Naive thymus-derived CD8-positive, alpha-beta T cell (primary cell): ENCODE measurements around the gene IDUA. TPM values are rescaled to one million over a fixed set of nuclear protein-coding genes. Genes with fewer than 3 reads are reported as not detected.
"Not testable (repeated sequence)": the region's sequence is repeated elsewhere in the genome, so short reads cannot be mapped to it uniquely, and the experiment has no call there.

Experiments
- ATAC-seq, 2 donors: fragments of 150-1000 bp; cut with Tn5 transposase in 1 of 2; sonication (Bioruptor Pico), chemical (Tn5 transposase) in 1 of 2; 1 replicate in 1 of 2; 2 replicates in 1 of 2; pipeline ENCODE4 v1.10.0; 2021; ENCODE audit warnings: mild to moderate bottlenecking in 2 of 2, moderate library complexity in 2 of 2
- POLR2A ChIA-PET: fragments of 350-600 bp; sonication (Branson Sonifier 250); formaldehyde crosslinking; loops from one replicate; lab custom pipeline; 2021; ENCODE audit warnings: antibody characterized with exemption; lab: Charles Lee
- DNase-seq, 10 donors: peaks; one replicate each; pipeline versions ENCODE4 v3.0.0 to v3.0.0-alpha.2; 2020 to 2022
- H3K27ac Mint-ChIP-seq, 10 donors: one replicate each; pipeline ENCODE4 v1.8.0; 2020 to 2022; ENCODE audit warnings: mild to moderate bottlenecking in 10 of 10, mixed read lengths in 10 of 10, moderate library complexity in 4 of 10, inconsistent platforms in 1 of 10
- H3K27me3 Mint-ChIP-seq, 5 donors: one replicate each; pipeline ENCODE4 v1.8.0; 2021 to 2022; ENCODE audit warnings: mixed read lengths in 5 of 5
- H3K36me3 Mint-ChIP-seq, 3 donors: one replicate each; pipeline ENCODE4 v1.8.0; 2020 to 2022; ENCODE audit warnings: mixed read lengths in 3 of 3, mild to moderate bottlenecking in 2 of 3, inconsistent platforms in 1 of 3
- H3K4me1 Mint-ChIP-seq, 4 donors: one replicate each; pipeline ENCODE4 v1.8.0; 2021 to 2022; ENCODE audit warnings: mixed read lengths in 4 of 4
- H3K4me3 Mint-ChIP-seq, 10 donors: one replicate each; pipeline ENCODE4 v1.8.0; 2020 to 2022; ENCODE audit warnings: mild to moderate bottlenecking in 10 of 10, mixed read lengths in 10 of 10, moderate library complexity in 6 of 10, inconsistent platforms in 1 of 10
- H3K9me3 Mint-ChIP-seq, 9 donors: one replicate each; pipeline ENCODE4 v1.8.0; 2020 to 2022; ENCODE audit warnings: mixed read lengths in 9 of 9, mild to moderate bottlenecking in 3 of 9, inconsistent platforms in 1 of 9, moderate library complexity in 1 of 9
- polyA plus RNA-seq, 3 donors: library from polyadenylated mRNA; unstranded; fragments of 300-500 nt; fragmentation: Illumina TruSeq; gene quantifications; one replicate each; pipeline ENCODE4 v1.2.3, GENCODE V29; 2021
- total RNA-seq, 8 experiments: library from RNA in 2 of 8; stranded (reverse) in 2 of 8; gene quantifications; one replicate each; pipeline ENCODE4 v1.2.3 and lab custom pipeline; 2021 to 2026

The IDUA gene
- total and polyA plus RNA-seq, 5 experiments from 2014 or later: 6.5 to 79.1 (median 15.4) TPM

DNA sequence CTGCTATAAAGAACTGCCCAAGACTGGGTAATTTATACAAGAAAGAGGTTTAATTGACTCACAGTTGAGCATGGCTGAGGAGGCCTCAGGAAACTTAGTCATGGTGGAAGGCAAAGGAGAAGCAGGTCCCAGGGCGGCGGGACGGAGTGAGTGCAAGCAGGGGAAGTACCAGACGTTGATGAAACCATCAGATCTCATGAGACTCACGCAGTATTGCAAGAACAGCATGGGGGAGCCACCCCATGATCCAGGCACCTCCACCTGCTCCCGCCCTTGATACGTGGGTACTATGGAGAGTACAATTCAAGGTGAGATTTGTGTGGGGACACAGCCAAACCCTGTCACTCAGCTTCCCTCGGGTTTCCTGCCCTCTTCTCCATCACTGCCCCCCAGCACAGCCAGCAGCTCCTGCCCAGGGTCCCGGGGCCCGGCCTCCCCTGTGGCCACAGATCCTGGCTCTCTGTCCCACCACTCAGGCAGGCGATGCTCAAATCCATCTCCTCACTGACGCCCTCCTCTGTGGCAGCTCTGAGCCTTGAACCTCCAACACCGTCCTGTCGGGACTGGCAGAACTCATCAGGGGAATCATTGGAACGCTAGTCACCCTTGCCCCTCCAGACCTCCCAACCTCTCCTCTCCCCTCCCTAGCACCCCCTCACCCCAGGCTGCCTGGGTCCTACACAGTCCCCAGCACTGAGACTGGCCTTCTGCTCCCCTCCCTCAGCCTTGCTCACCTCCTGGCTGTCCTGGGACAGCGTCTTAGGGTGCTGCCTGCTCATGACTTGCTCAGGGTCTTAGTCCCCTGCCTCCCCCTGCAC, 62.1 kb downstream of the IDUA start:
- POLR2A ChIA-PET: no interaction called here
- H3K27me3 Mint-ChIP-seq: peaks cover 6 to 47% (median 30%) of the 10 kb centered on the region in 5 donors
- no peak for ATAC-seq
- peak overlapping the region in 1 of 10 donors; percentile 34 for H3K4me3 Mint-ChIP-seq
- no peak overlapping the region for H3K27ac Mint-ChIP-seq
- DNase-seq: peak in 1 of 10 donors; percentile 42
- H3K4me1 Mint-ChIP-seq: peaks cover 3 to 6% (median 6%) of the 10 kb centered on the region in 4 donors
- peaks cover 0 to 3% (median 0%) of the 10 kb centered on the region in 9 donors for H3K9me3 Mint-ChIP-seq
- H3K36me3 Mint-ChIP-seq: peaks cover 0 to 5% (median 3%) of the 10 kb centered on the region in 3 donors

DNA sequence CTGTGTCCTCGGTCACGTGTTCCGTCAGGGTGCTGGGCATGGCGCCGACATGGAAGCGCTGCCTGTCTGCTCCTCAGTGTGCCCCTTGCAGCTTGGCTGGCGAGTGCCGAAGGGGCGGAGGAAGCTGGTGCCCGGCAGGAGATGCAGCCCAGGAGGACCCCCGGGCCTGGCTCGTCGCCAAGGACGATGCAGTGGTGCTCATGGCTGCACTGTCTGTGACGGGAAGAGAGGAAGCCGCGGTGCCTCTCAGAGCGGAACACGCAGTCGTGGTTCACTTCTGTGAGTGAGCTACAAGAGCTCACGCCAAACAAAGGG, 62.7 kb downstream of the IDUA start:
- ATAC-seq (no peak), DNase-seq (peak in 1 of 10 donors; percentile 62)
- Mint-ChIP-seq H3K4me3 (no peak overlapping the region), H3K27ac (no peak overlapping the region), H3K4me1 (peaks cover 3 to 6% (median 6%) of the 10 kb centered on the region in 4 donors), H3K9me3 (peaks cover 0 to 3% (median 0%) of the 10 kb centered on the region in 9 donors), H3K36me3 (peaks cover 0 to 5% (median 3%) of the 10 kb centered on the region in 3 donors), H3K27me3 (peaks cover 6 to 44% (median 28%) of the 10 kb centered on the region in 5 donors)
- POLR2A ChIA-PET: no interaction called here

DNA sequence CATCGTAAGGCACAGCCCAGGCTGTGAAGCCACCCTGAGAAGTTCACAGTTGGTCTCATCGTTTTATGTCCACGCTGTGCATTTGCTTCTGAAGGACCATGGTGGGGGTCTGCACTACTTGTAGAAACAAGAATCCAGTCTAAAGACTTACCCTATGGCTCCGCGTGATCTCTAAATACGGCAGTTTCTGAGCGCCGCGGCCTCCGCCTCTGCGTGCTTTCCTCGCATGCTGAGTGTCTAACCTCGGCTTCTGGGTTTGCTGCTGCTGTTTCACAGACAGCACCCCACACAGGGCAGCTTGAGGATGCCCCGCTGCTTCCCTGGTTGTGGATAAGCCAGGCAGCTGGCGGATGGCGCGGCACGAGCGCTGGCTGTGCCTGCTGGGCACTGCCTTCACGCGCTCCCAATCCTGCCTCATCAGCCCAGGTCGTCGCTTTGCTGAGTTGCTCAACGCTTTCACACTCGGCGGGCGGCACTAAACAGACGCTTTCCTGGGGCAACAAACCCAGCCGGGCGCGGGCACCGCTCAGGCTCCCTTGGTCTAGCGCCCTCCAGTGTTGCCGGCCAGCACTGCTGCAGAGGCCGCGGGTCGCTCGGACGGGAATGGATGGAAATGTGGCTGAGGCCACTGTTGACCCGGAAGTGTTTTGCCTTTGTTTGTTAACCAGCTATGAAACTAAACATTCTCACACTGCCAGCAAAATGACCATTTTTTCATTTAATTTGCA, 63.8 kb downstream of the IDUA start:
- no peak for ATAC-seq
- H3K36me3 Mint-ChIP-seq: peaks cover 0 to 5% (median 3%) of the 10 kb centered on the region in 3 donors
- peaks cover 5 to 9% (median 6%) of the 10 kb centered on the region in 4 donors for H3K4me1 Mint-ChIP-seq
- H3K27ac Mint-ChIP-seq: no peak overlapping the region
- peak in 1 of 10 donors; percentile 45 for DNase-seq
- H3K9me3 Mint-ChIP-seq: peaks cover 0 to 3% (median 0%) of the 10 kb centered on the region in 9 donors
- no peak overlapping the region for H3K4me3 Mint-ChIP-seq
- H3K27me3 Mint-ChIP-seq: peaks cover 6 to 33% (median 17%) of the 10 kb centered on the region in 5 donors
- POLR2A ChIA-PET: no interaction called here

DNA sequence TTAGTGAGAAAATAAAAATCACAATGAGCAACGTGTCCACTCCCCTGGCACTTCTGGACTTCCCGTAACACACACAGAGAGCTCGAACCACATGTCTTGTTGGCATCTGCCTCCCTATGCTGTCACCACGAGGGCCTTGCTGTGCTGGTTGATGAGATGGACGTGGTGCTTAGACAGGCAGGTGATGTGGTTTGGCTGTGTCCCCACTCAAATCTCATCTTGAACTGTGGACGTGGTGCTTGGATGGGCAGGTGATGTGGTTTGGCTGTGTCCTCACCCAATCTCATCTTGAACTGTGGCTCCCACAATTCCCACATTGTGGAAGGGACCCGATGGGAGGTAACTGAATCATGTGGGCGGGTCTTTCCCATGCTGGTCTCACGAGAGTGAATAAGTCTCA, 64.6 kb downstream of the IDUA start:
- no peak overlapping the region for H3K4me3 Mint-ChIP-seq
- POLR2A ChIA-PET: no interaction called here
- H3K27me3 Mint-ChIP-seq: peaks cover 6 to 31% (median 16%) of the 10 kb centered on the region in 5 donors
- DNase-seq: no peak
- H3K9me3 Mint-ChIP-seq: peaks cover 0 to 3% (median 0%) of the 10 kb centered on the region in 9 donors
- peaks cover 11 to 17% (median 14%) of the 10 kb centered on the region in 4 donors for H3K4me1 Mint-ChIP-seq
- ATAC-seq: no peak
- H3K27ac Mint-ChIP-seq: no peak overlapping the region
- H3K36me3 Mint-ChIP-seq: peaks cover 0 to 6% (median 3%) of the 10 kb centered on the region in 3 donors

DNA sequence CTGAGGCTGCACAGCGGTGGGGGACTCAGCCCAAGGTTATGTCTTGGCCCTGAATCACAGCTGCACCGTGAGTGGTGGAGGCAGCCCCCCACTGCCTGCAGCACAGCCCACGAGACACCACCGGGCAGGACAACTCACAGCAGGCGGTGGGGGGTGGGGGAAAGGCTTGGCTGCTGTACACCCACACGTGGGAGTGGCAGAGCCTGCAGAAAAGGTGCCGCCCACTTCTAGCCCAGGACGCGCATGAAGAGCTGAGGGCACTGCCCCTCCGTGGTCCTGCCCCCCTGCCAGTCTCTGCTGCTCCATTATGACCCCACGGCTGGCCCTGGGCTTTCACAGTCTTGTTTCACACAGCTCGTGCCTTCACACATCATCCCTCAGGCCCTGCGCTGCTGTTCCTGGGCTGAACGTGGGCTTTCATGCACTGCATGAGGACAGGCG, 65.4 kb downstream of the IDUA start:
- Mint-ChIP-seq H3K27ac (peak overlapping the region in 4 of 10 donors; percentile 7 to 82 (median 42)), H3K36me3 (peaks cover 0 to 6% (median 0%) of the 10 kb centered on the region in 3 donors), H3K4me1 (peaks cover 9 to 16% (median 11%) of the 10 kb centered on the region in 4 donors), H3K9me3 (peaks cover 0 to 3% (median 0%) of the 10 kb centered on the region in 9 donors), H3K4me3 (no peak overlapping the region), H3K27me3 (peaks cover 4 to 26% (median 12%) of the 10 kb centered on the region in 5 donors)
- ATAC-seq (no peak), DNase-seq (peak in 1 of 10 donors; percentile 37)
- POLR2A ChIA-PET: interaction anchor here (0.6 kb wide), 1 partner anchor 638 kb away, joined by 3 read pairs; no protein-coding TSS in a partner anchor

DNA sequence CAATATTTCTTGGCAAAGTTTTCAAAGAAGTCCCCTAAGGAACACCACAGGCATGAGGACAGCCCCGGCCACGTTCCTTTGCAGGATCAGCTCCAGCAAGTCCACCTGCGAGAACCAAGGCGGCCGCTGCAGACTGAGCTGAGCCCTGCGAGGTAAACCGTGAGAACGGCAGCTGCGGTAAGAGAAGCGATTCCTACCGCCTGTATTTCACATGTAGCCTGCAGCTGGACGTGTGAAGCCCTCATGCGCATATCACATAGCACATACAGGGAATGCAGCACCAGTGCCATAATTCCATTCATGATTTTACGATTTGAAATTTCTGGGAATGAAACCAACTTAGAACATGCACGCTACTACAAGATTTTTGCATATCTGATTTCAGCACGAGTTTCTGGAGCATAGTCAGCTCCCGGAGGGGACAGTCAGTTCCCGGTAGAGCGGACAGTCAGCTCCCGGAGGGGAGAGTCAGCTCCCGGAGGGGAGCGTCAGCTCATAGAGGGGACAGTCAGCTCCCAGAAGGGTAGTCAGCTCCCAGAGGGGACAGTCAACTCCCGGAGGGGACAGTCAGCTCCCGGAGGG, 66.3 kb downstream of the IDUA start:
- Mint-ChIP-seq H3K27ac (peak overlapping the region in 8 of 10 donors; percentile 50 to 81 (median 76)), H3K27me3 (peaks cover 2 to 18% (median 6%) of the 10 kb centered on the region in 5 donors), H3K9me3 (peaks cover 0 to 3% (median 0%) of the 10 kb centered on the region in 9 donors), H3K36me3 (peaks cover 0 to 6% (median 0%) of the 10 kb centered on the region in 3 donors), H3K4me3 (peak overlapping the region in 6 of 10 donors; percentile 10 to 47 (median 34)), H3K4me1 (peaks cover 9 to 16% (median 10%) of the 10 kb centered on the region in 4 donors)
- DNase-seq (peak in 1 of 10 donors; percentile 52), ATAC-seq (no peak)
- POLR2A ChIA-PET: interaction anchor here (0.6 kb wide), 1 partner anchor 637 kb away, joined by 3 read pairs; no protein-coding TSS in a partner anchor

DNA sequence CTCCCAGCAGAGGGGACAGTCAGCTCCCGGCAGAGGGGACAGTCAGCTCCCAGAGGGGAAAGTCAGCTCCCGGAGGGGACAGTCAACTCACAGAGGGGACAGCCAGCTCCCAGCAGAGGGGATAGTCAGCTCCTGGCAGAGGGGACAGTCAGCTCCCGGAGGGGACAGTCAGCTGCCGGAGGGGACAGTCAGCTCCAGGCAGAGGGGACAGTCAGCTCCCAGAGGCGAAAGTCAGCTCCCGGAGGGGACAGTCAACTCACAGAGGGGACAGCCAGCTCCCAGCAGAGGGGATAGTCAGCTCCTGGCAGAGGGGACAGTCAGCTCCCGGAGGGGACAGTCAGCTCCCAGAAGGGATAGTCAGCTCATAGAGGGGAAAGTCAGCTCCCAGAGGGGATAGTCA, 67.0 kb downstream of the IDUA start:
- H3K4me3 Mint-ChIP-seq, ATAC-seq, H3K27ac Mint-ChIP-seq, H3K9me3 Mint-ChIP-seq, POLR2A ChIA-PET, H3K36me3 Mint-ChIP-seq: not testable (repeated sequence)
- Mint-ChIP-seq H3K27me3 (peaks cover 1 to 12% (median 6%) of the 10 kb centered on the region in 5 donors), H3K4me1 (peaks cover 9 to 16% (median 10%) of the 10 kb centered on the region in 4 donors)
- peak in 1 of 10 donors; percentile 47 for DNase-seq

Other genes starting within 250 kb of the IDUA start
- under 1 TPM in 1 of 2 experiments, not detected in 1; 0.29 TPM for gene CPLX1, start 160.9 kb upstream of the IDUA start, total RNA-seq
- not detected for gene CPLX1, start 160.9 kb upstream of the IDUA start, polyA plus RNA-seq
- 100 to 1,000 TPM; 162 to 164 TPM for gene GAK, start 54.7 kb upstream of the IDUA start, total RNA-seq
- gene GAK, start 54.7 kb upstream of the IDUA start, polyA plus RNA-seq: 10 to 100 TPM; 45.0 to 71.0 (median 57.6) TPM
- gene TMEM175, start 54.6 kb upstream of the IDUA start, total RNA-seq: 10 to 100 TPM; 65.6 to 72.9 TPM
- gene TMEM175, start 54.6 kb upstream of the IDUA start, polyA plus RNA-seq: 10 to 100 TPM in 2 of 3 donors, 1 to 10 TPM in 1; 6.4 to 14.7 (median 11.5) TPM
- 10 to 100 TPM; 37.4 to 39.9 TPM for gene DGKQ, start 13.5 kb upstream of the IDUA start, total RNA-seq
- gene DGKQ, start 13.5 kb upstream of the IDUA start, polyA plus RNA-seq: 10 to 100 TPM in 2 of 3 donors, 1 to 10 TPM in 1; 2.2 to 17.3 (median 10.0) TPM
- under 1 TPM; 0.39 to 0.44 TPM for gene SLC26A1, start 6.4 kb downstream of the IDUA start, total RNA-seq
- 1 to 10 TPM in 2 of 3 donors, under 1 TPM in 1; 0.72 to 1.3 (median 1.1) TPM for gene SLC26A1, start 6.4 kb downstream of the IDUA start, polyA plus RNA-seq
- 10 to 100 TPM; 17.1 to 18.4 TPM for gene FGFRL1, start 24.6 kb downstream of the IDUA start, total RNA-seq
- 1 to 10 TPM in 1 of 3 donors, under 1 TPM in 2; 0.65 to 1.2 (median 0.73) TPM for gene FGFRL1, start 24.6 kb downstream of the IDUA start, polyA plus RNA-seq
- 1 to 10 TPM; 7.7 to 8.5 TPM for gene RNF212, start 126.5 kb downstream of the IDUA start, total RNA-seq
- 1 to 10 TPM; 3.1 to 4.4 (median 3.5) TPM for gene RNF212, start 126.5 kb downstream of the IDUA start, polyA plus RNA-seq
- gene SPON2, start 185.5 kb downstream of the IDUA start, total RNA-seq: 10 to 100 TPM; 16.5 to 16.6 TPM
- 10 to 100 TPM in 1 of 3 donors, 1 to 10 TPM in 2; 8.5 to 45.9 (median 9.5) TPM for gene SPON2, start 185.5 kb downstream of the IDUA start, polyA plus RNA-seq